Caki2 (cell line): Measurements from ENCODE around the gene MAPKAPK3. TPM values are rescaled to one million over a fixed set of nuclear protein-coding genes. Genes with fewer than 3 reads are reported as not detected.

Experiments used
- DNase-seq: peaks from one replicate; pipeline ENCODE4 v3.0.0-alpha.2; 2015; ENCODE audit warnings: low read depth
- in situ Hi-C: cut with HindIII; loops from 2 replicates; pipeline ENCODE4 v1.10.0; 2016; ENCODE audit warnings: low sequenced_read_pairs, low pct_unique_long_range_greater_than_20kb, mixed read lengths
- total RNA-seq: library from RNA; depleted of rRNA; stranded (reverse); fragments of >200 nt; shearing (Covaris generic); gene quantifications from 2 replicates; pipeline ENCODE4 v1.2.3, GENCODE V29; 2014; ENCODE audit warnings: low replicate concordance

The MAPKAPK3 gene
- total RNA-seq, 1 experiment from 2014 or later, result 238 TPM

- in situ Hi-C loops, result no loop called here
- no peak for DNase-seq
These were observed 25.4 kb downstream of the MAPKAPK3 start for GRCh38 chr3:50642382-50642781.

GRCh38 chr3:50644561-50644960, 27.6 kb downstream of the MAPKAPK3 start:
- DNase-seq, result no peak
- in situ Hi-C loops, result no loop called here

DNA sequence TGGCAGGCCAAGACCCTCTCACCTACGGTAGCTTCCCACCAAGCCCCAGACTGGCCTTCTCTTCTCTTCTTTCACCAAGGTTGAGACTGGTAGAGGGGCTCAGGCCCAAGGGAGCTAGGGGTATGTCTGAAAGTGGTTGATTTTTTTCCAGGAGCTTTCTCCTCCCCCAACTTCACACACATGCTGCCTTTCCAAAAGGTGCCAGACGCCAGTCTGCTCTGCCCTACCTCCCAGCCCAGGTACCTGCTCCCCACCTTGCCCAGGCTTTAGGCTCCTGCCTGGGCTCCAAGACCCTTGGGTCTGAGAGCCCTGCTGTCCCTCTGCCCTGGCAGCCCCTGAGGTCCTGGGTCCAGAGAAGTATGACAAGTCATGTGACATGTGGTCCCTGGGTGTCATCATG, 28.4 kb downstream of the MAPKAPK3 start:
- in situ Hi-C loops, result no loop called here
- DNase-seq, result no peak

DNA sequence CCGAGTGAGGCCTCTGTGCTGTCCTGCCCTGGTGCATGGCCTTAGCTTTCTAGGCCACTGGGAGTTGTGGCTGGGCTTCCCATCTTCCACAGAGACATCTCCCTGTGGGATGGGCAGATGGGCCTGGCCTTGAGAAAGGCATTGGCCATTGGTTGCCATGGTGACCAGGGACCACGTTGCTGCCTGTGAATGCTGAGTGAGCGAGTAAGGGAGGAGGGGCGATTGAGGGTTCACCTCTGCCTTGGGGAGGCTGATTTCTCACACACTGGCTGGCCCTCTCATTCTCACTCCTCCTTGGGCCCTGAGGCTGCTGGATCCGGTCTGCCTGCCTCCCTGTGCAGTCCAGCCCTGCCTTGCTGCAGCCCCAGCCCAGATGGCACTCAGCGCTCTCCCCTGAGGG, 31.4 kb downstream of the MAPKAPK3 start:
- DNase-seq, result no peak
- in situ Hi-C loops, result no loop called here

DNA sequence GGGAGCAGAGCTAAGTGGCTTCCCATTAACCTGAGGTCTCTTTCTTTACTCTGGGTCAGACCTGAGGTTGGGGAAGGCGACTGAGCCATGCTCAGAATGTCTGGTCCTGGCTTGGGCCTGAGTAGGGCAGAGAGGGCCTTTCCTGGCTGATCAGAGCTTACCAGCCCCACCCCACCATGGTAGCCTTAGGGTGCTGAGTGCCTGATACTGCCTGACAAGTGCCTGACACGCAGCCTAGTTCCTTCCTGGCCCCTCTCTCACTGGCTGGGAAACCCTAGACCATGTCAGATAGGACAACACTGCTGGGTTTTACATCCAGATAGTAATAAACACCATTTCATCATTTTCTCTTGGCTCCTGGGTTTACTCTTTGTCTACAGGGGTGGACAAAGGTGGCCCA, 32.0 kb downstream of the MAPKAPK3 start:
- no peak for DNase-seq
- in situ Hi-C loops, result no loop called here

DNA sequence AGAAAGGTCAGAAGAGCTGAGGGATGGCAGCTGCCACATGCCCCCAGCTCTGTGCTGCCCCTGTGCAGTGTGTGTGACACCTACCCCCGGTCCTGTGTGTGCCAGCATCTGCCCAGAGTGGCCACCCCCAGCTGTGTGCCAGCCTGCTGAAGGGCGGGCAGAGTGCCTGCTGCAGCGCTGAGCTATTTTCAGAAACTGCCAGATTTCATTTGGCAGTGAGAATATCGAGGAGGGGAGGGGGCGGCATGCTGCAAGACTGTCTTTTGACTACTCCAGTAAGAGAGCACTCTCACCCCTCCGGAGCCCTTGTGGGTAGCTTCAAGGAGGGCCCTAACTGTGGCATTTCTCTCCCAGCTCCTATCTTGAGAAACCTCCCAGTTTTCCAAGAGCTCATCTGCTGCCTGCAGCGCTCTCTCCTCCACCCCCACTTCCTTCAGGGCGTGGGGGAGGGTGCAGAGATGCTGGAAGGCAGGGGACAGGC, 32.5 kb downstream of the MAPKAPK3 start:
- in situ Hi-C loops, result no loop called here
- no peak for DNase-seq

DNA sequence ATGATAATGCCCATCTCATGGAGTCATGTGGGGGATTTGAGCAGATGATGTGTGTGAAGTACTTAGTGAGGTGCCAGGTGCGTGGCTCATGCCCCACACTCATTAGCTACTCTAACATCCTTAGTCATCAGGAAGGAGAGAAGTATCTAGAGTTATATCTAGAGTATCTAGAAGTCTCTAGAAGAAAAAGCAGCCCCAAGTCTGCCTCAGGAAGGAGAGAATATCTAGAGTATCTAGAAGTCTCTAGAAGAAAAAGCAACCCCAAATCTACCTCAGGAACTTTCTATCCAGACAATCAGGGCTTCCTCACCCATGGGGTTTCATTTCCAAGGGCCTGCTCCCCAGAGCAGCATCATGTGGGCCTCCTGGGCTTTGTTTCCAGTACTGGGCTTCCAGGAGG, 33.1 kb downstream of the MAPKAPK3 start:
- in situ Hi-C loops, result no loop called here
- no peak for DNase-seq

- in situ Hi-C loops, result no loop called here
- DNase-seq, result no peak
These were observed 34.5 kb downstream of the MAPKAPK3 start for GRCh38 chr3:50651445-50651844.

DNA sequence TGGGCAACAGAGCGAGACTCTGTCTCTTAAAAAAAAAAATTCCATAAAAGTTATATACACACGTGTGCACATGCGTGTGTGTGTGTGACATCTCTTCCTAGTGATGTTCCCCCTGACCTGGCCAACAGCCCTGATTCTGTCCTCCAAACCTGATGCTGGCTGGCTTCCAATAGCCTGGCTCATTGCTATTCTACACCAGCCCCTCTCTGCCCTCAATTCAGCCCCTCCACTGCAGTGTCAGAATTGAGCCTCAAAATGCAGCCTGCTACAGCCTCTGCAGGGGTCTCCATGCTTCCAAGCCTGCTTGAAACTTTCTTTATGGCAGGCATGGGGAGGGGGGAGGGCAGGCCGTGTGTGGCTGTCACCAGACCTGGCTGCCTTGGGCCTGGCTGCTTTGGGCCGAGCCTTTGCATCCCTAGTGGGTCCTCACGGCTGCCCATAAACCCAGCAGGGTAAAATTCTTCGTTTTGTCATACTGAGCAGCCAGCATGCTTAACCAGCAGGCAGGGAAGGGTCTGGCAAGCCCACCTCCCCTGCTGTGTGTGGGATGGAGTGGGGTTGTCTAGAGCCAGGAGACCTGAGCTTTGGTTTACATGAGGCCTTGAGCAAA, 35.1 kb downstream of the MAPKAPK3 start:
- DNase-seq, result no peak
- in situ Hi-C loops, result no loop called here

DNA sequence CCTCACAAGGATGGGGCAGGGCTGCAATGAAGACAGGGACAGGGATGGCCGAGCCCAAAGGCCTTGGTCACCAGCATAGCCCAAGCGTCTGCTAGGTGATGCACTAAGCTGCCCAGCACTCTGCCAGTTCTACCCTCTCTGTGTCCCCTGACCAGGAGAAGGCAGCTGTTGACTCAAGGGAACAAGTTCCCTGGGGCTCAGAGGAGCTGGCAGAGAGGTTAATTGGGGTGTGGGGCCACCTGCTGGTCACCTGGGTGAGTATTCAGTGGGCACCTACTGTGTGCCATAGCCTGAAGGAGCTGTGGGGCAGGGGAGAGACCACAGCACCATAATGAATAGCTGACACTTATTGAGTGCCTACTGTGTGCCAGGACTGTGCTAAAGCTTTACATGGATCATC, 35.8 kb downstream of the MAPKAPK3 start:
- in situ Hi-C loops, result no loop called here
- peak; percentile 56 for DNase-seq

DNA sequence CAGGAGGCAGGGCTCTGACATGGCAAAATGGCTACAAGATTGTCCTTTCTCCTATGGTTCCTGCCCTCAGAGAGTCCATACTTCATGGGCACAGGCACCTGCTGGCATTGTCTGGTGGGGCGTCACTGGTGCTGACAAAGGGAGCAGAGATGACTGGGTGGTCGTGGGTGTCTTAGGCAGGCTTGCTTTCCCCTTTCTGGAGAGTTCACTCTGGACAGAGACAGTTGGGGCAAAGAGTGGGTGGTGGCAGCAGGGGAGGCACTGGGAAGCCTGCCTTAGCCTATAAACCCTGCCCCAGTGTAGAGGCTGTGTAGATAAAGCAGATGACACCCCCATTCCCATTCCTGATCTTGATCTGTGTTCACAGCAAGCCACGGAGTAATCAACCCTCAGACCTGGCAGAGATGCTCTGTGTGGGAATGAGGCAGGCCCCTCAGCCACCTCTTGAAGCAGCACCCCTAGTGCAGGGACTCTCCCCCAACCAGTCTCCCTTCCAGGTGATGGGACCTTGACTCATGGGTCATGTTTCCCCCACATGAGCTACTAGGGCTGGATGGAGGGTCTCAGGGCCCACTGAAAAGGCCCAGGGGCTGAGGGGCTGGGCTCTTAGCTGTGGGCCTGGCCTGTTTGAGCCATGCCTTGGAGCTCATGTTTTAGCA, 37.1 kb downstream of the MAPKAPK3 start:
- in situ Hi-C loops, result no loop called here
- DNase-seq, result no peak

GRCh38 chr3:50655009-50655830, 38.3 kb downstream of the MAPKAPK3 start:
- peak; percentile 29 for DNase-seq
- in situ Hi-C loops, result no loop called here

DNA sequence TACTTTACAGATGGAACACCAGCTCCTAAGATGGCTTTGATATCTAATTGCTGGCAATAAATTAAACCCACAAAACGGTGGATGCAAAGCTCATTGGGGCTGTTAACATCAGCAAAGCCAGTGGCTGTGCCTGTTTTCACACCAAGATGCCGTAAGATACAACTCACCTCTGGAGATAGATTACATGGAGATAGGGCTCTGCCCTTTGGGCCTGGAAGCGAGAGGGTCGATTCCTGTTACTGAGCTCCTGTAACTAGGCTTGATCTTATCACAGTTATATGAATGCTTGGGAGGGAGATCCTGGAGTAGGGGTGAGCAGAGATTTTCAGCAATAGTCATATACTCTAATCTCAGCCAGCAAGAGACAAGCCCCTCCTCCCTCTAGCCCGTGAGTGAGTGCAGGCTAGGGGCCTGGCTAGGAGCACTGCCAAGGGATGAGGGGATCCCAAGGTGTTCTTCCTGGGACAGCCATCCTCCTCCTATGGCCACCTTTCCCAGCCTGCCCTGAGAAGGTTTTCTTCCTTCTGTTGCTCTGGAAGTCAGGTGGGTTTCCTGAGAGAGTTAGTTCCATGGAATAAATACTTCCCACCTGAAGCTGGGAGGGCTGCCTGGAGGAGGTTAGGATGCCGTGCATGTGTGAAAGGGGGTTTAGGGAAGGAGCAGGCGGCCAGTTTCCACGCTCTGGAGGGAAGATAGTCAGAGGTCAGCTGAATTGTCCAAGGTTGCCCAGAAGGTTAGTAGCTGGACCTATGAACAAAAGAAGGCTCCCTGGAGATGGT, 39.7 kb downstream of the MAPKAPK3 start:
- in situ Hi-C loops, result no loop called here
- DNase-seq, result no peak

- in situ Hi-C loops, result no loop called here
- no peak for DNase-seq
These were observed 40.5 kb downstream of the MAPKAPK3 start for GRCh38 chr3:50657407-50657806.

DNA sequence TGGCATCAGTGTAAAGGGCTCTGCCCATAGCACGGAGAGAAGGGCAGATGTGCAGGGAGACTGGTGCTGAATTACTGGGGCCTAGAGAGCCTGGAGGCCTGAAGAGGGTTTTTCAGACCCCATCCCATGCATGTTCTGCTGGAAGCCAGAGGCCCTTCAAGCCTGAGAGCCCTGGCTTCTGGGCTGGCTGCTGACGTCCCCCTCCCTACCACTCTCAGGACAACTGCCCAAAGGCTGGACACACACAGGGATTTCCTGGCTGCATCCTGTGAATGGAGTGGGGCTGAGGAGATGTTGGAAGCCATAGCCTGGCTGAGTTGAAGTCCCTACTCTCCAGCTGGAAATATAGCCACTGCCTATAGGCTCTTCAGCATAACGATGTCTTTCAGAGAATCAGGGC, 40.9 kb downstream of the MAPKAPK3 start:
- DNase-seq, result no peak
- in situ Hi-C loops, result no loop called here

- DNase-seq, result no peak
- in situ Hi-C loops, result no loop called here
These were observed 41.5 kb downstream of the MAPKAPK3 start for GRCh38 chr3:50658416-50658815.

- no peak for DNase-seq
- in situ Hi-C loops, result no loop called here
These were observed 41.9 kb downstream of the MAPKAPK3 start for GRCh38 chr3:50658831-50659230.

DNA sequence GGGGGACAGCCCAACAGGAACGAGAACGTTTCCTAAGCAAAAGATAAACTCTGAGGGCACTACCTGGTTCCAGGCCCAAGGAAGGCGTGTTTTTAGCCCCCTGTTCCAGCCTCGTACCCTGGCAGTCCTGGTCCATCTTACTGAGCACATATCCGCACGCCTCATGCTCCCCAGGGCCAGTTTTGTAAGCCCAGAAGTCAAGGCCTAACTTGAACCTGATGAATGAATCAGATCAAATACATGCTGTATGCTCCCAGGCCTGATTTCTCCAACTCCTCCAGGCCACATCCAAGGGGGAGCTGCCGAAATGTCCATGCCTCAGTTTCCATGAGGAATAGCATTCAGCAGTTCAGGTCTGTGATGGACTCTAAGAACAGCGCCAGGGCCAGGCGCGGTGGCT, 43.4 kb downstream of the MAPKAPK3 start:
- DNase-seq, result no peak
- in situ Hi-C loops, result no loop called here
